HCT116 (cell line): Measurements from ENCODE around the gene DPP4. TPM values are rescaled to one million over a fixed set of nuclear protein-coding genes. Genes with fewer than 3 reads are reported as not detected.

ENCODE experiments used
- ATAC-seq: fragments of 200-7000 bp; cut with Tn5 transposase; 2 replicates; pipeline ENCODE4 v1.9.1; 2020; ENCODE audit warnings: mild to moderate bottlenecking, moderate library complexity
- BruUV-seq: library from RNA; stranded (reverse); fragments of 400-500 nt; replicated peaks from 2 replicates; lab custom pipeline; 2021; lab: Mats Ljungman, UMichigan
- CTCF ChIA-PET: fragments of 300-600 bp; sonication (Branson Sonifier 250); formaldehyde crosslinking; loops from one replicate; lab custom pipeline; 2021; ENCODE audit warnings: antibody characterized with exemption; lab: Charles Lee
- POLR2A ChIA-PET: fragments of 300-600, 350-600 bp; sonication (Branson Sonifier 250); formaldehyde crosslinking; loops from one replicate; lab custom pipeline; 2021; ENCODE audit warnings: antibody characterized with exemption; lab: Charles Lee
- RAD21 ChIA-PET, 2 experiments: fragments of 300-600 bp; sonication (Branson Sonifier 250); formaldehyde crosslinking; loops; one replicate each; lab custom pipeline; 2023; ENCODE audit warnings: low total read pairs in 2 of 2; ENCODE audit not compliant: uncharacterized antibody in 2 of 2, unreplicated experiment in 2 of 2, low non-redundant PET in 1 of 2; lab: Charles Lee
- DNase-seq: peaks from one replicate; pipeline ENCODE4 v3.0.0-alpha.2; 2010; ENCODE audit warnings: low read depth, low spot score
- H2AFZ ChIP-seq: fragments of 200-600 bp; shearing (Covaris generic), sonication (generic); 2 replicates; pipeline ENCODE4 v1.6.1; 2017; ENCODE audit warnings: low read depth, mixed run types, mixed read lengths, antibody characterized with exemption, low read length; ENCODE audit not compliant: poor library complexity, severe bottlenecking
- H3K27ac ChIP-seq: 2 replicates; pipeline ENCODE4 v1.5.1; 2012; ENCODE audit warnings: low read depth, low read length
- H3K27me3 ChIP-seq: fragments of 200-600 bp; sonication (generic); 2 replicates; pipeline ENCODE4 v1.6.1; 2016; ENCODE audit warnings: mixed run types, low read length, mixed read lengths; ENCODE audit not compliant: insufficient read depth
- H3K36me3 ChIP-seq, 2 experiments: fragments of 200-500 bp in 1 of 2; fragments of 200-600 bp in 1 of 2; sonication (Bioruptor generic) in 1 of 2; sonication (generic) in 1 of 2; 2 replicates each; pipeline versions ENCODE4 v1.5.1 to v1.6.1; 2014 to 2016; ENCODE audit warnings: low read length in 2 of 2, inconsistent platforms in 1 of 2, mixed read lengths in 1 of 2, mixed run types in 1 of 2; ENCODE audit not compliant: insufficient read depth in 2 of 2, control insufficient read depth in 1 of 2
- H3K4me1 ChIP-seq, 2 experiments: fragments of 200-600 bp in 1 of 2; sonication (generic) in 1 of 2; 2 replicates each; pipeline versions ENCODE4 v1.5.1 to v1.6.1; 2012 to 2017; ENCODE audit warnings: low read length in 2 of 2, inconsistent platforms in 1 of 2, mild to moderate bottlenecking in 1 of 2, mixed read lengths in 1 of 2, mixed run types in 1 of 2, moderate library complexity in 1 of 2; ENCODE audit not compliant: insufficient read depth in 2 of 2, control insufficient read depth in 1 of 2
- H3K4me2 ChIP-seq: fragments of 200-600 bp; sonication (generic); 2 replicates; pipeline ENCODE4 v1.6.1; 2017; ENCODE audit warnings: mixed run types, low read length, mixed read lengths
- H3K4me3 ChIP-seq, 2 experiments: fragments of 200-600 bp in 1 of 2; sonication (generic) in 1 of 2; replicated peaks in 1 of 2; 2 replicates each; pipeline ENCODE4 v1.5.1; 2011 to 2016; ENCODE audit warnings: low read length in 2 of 2, control low read depth in 1 of 2, low read depth in 1 of 2, mild to moderate bottlenecking in 1 of 2, mixed read lengths in 1 of 2, mixed run types in 1 of 2
- H3K79me2 ChIP-seq: fragments of 200-600 bp; sonication (generic); 2 replicates; pipeline ENCODE4 v1.6.1; 2017; ENCODE audit warnings: mild to moderate bottlenecking, mixed run types, low read length, moderate library complexity, mixed read lengths; ENCODE audit not compliant: insufficient read depth
- H3K9ac ChIP-seq: fragments of 200-600 bp; sonication (generic); 2 replicates; pipeline ENCODE4 v1.6.1; 2016; ENCODE audit warnings: low read length, mixed read lengths
- H3K9me2 ChIP-seq: fragments of 200-600 bp; sonication (generic), shearing (Covaris generic); 2 replicates; pipeline ENCODE4 v1.6.1; 2017; ENCODE audit warnings: mixed run types, mild to moderate bottlenecking, moderate library complexity; ENCODE audit not compliant: insufficient read depth
- H3K9me3 ChIP-seq, 2 experiments: fragments of 200-500 bp in 1 of 2; fragments of 200-600 bp in 1 of 2; sonication (Bioruptor generic) in 1 of 2; sonication (generic) in 1 of 2; 2 replicates each; pipeline ENCODE4 v1.6.1; 2014 to 2017; ENCODE audit warnings: low read length in 2 of 2, mixed read lengths in 2 of 2, inconsistent platforms in 1 of 2, low read depth in 1 of 2, mild to moderate bottlenecking in 1 of 2, mixed run types in 1 of 2, moderate library complexity in 1 of 2; ENCODE audit not compliant: control insufficient read depth in 1 of 2, insufficient read depth in 1 of 2
- H4K20me1 ChIP-seq: fragments of 200-600 bp; sonication (generic), shearing (Covaris generic); 2 replicates; pipeline ENCODE4 v1.6.1; 2017; ENCODE audit warnings: mixed run types, mild to moderate bottlenecking, moderate library complexity; ENCODE audit not compliant: insufficient read depth
- CEBPB ChIP-seq: IDR thresholded peaks from 2 replicates; pipeline ENCODE4 v1.6.1; 2012; ENCODE audit warnings: low read depth
- CTCF ChIP-seq, 3 experiments: fragments of 200-600 bp in 1 of 3; sonication (generic) in 1 of 3; IDR thresholded peaks in 2 of 3; conservative IDR thresholded peaks in 1 of 3; 2 replicates each; pipeline ENCODE4 v1.5.1; 2012 to 2017; ENCODE audit warnings: low read depth in 2 of 3, low read length in 2 of 3, antibody characterized with exemption in 1 of 3, borderline replicate concordance in 1 of 3, control low read depth in 1 of 3, mild to moderate bottlenecking in 1 of 3, mixed read lengths in 1 of 3, mixed run types in 1 of 3, moderate library complexity in 1 of 3; ENCODE audit not compliant: insufficient read depth in 1 of 3
- EGR1 ChIP-seq: IDR thresholded peaks from 2 replicates; pipeline ENCODE4 v1.6.1; 2012; ENCODE audit warnings: low read depth
- EZH2 ChIP-seq: fragments of 200-600 bp; sonication (generic); IDR thresholded peaks from 2 replicates; pipeline ENCODE4 v1.6.1; 2017; ENCODE audit warnings: antibody characterized with exemption, mixed run types
- EZH2phosphoT487 ChIP-seq: fragments of 200-600 bp; IDR thresholded peaks from 2 replicates; pipeline ENCODE4 v1.6.1; 2018; ENCODE audit warnings: antibody characterized with exemption, borderline replicate concordance
- POLR2A ChIP-seq: IDR thresholded peaks from 2 replicates; pipeline ENCODE4 v1.7.0; 2011; ENCODE audit warnings: borderline replicate concordance; ENCODE audit not compliant: insufficient read depth, insufficient read length; ENCODE audit errors: extremely low read depth
- POLR2AphosphoS5 ChIP-seq: IDR thresholded peaks from 2 replicates; pipeline ENCODE4 v1.6.1; 2011; ENCODE audit warnings: mild to moderate bottlenecking, low read depth, low read length, moderate library complexity
- RAD21 ChIP-seq: IDR thresholded peaks from 2 replicates; pipeline ENCODE4 v1.6.1; 2012; ENCODE audit warnings: low read depth, mild to moderate bottlenecking
- SIN3A ChIP-seq: IDR thresholded peaks from 2 replicates; pipeline ENCODE4 v1.6.1; 2012; ENCODE audit warnings: low read depth
- TCF7L2 ChIP-seq: IDR thresholded peaks from 2 replicates; pipeline ENCODE4 v1.7.0; 2011; ENCODE audit warnings: borderline replicate concordance, inconsistent platforms; ENCODE audit not compliant: insufficient read depth, insufficient read length; ENCODE audit errors: extremely low read depth
- YY1 ChIP-seq: IDR thresholded peaks from 2 replicates; pipeline ENCODE4 v1.6.1; 2011; ENCODE audit warnings: low read length, low read depth, moderate library complexity, mild to moderate bottlenecking; ENCODE audit not compliant: insufficient replicate concordance; ENCODE audit errors: extremely low read depth
- intact Hi-C: fragments of 100-400 bp; cut with micrococcal nuclease; formaldehyde crosslinking; loops from 2 replicates; pipeline ENCODE4 v1.10.0; 2022
- total RNA-seq: library from RNA; stranded (reverse); gene quantifications from one replicate; pipeline ENCODE4 v1.2.1, GENCODE V29; 2021; ENCODE audit not compliant: unreplicated experiment
- TF ChIP-seq, protein P1 (sequence below): IDR thresholded peaks from 2 replicates; pipeline ENCODE4 v1.6.1; 2011; ENCODE audit warnings: mild to moderate bottlenecking, low read length, moderate library complexity; ENCODE audit not compliant: insufficient replicate concordance; ENCODE audit errors: extremely low read depth
- TF ChIP-seq, protein P2 (sequence below): IDR thresholded peaks from 2 replicates; pipeline ENCODE4 v1.6.1; 2012

DPP4 gene
- total RNA-seq, 1 experiment from 2014 or later: 3.6 TPM

DNA sequence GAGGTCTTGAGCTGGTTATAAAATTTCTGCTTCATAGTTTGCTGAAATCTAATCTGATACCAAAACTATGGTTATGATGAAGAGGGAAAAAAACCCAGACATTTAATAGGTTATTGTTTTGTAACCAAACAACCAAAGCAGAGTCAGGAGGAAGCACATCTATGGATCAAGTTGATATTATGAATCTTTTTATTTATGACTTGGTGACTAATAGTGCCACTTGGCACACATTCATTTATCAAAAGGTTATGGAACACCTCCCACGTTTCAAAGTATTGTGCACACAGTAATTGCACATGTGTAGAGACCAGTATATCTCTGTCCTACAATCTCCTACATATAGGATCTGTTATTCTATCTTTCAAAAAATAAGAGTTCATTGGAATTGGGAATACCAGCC is 93.0 kb downstream of the DPP4 start:
- no peak overlapping the region for H3K4me3 ChIP-seq
- no peaks in the 10 kb centered on the region for H3K27me3 ChIP-seq
- H3K4me2 ChIP-seq: 0 out of 2 replicates have a peak overlapping the region, but pooled peaks have one; percentile 3
- POLR2A ChIA-PET: no interaction called here
- TF ChIP-seq, protein P1, sequence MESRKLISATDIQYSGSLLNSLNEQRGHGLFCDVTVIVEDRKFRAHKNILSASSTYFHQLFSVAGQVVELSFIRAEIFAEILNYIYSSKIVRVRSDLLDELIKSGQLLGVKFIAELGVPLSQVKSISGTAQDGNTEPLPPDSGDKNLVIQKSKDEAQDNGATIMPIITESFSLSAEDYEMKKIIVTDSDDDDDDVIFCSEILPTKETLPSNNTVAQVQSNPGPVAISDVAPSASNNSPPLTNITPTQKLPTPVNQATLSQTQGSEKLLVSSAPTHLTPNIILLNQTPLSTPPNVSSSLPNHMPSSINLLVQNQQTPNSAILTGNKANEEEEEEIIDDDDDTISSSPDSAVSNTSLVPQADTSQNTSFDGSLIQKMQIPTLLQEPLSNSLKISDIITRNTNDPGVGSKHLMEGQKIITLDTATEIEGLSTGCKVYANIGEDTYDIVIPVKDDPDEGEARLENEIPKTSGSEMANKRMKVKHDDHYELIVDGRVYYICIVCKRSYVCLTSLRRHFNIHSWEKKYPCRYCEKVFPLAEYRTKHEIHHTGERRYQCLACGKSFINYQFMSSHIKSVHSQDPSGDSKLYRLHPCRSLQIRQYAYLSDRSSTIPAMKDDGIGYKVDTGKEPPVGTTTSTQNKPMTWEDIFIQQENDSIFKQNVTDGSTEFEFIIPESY: no peak
- TF ChIP-seq EZH2 (no peak), POLR2A (no peak), CTCF (IDR thresholded peaks at IDR 0.05 in 2 of 3, conservative IDR thresholded peaks at IDR 0.05 in 1 of 3; ENCODE audit: borderline replicate concordance in 1 of 3, insufficient read depth in 1 of 3, low read depth in 2 of 3, low read length in 2 of 3) (no peak), EZH2phosphoT487 (no peak), RAD21 (no peak), POLR2AphosphoS5 (no peak), YY1 (no peak), TCF7L2 (no peak), SIN3A (no peak), EGR1 (no peak), CEBPB (no peak)
- TF ChIP-seq, protein P2, sequence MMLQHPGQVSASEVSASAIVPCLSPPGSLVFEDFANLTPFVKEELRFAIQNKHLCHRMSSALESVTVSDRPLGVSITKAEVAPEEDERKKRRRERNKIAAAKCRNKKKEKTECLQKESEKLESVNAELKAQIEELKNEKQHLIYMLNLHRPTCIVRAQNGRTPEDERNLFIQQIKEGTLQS: no peak
- TF ChIP-seq, all 23 proteins: peak for 0
- H3K9me3 ChIP-seq: no peaks in the 10 kb centered on the region
- H3K9me2 ChIP-seq: no peaks in the 10 kb centered on the region
- H3K36me3 ChIP-seq: no peaks in the 10 kb centered on the region
- H4K20me1 ChIP-seq: no peaks in the 10 kb centered on the region
- no peak overlapping the region for H3K9ac ChIP-seq
- CTCF ChIA-PET: no interaction called here
- DNase-seq (no peak), ATAC-seq (no peak)
- peaks cover 0 to 6% of the 10 kb centered on the region in 2 experiments; a peak in 2 of 4 replicates for H3K4me1 ChIP-seq
- H3K79me2 ChIP-seq: no peaks in the 10 kb centered on the region
- no peak overlapping the region for H2AFZ ChIP-seq
- no TSS peak for BruUV-seq
- RAD21 ChIA-PET: no interaction called here
- intact Hi-C loops: no loop called here
- H3K27ac ChIP-seq: no peak overlapping the region
